Measurements from ENCODE around the gene GALNT18. TPM values are rescaled to one million over a fixed set of nuclear protein-coding genes. Genes with fewer than 3 reads are reported as not detected.

Gene GALNT18
- total RNA-seq, 8 experiments from 2014 or later, result 5.3 to 13.2 (median 8.2) TPM

GRCh38 chr11:11505190-11505589 lies 116.6 kb downstream of the GALNT18 start:
- peak in 1 of 8 experiments; percentile 26 for ATAC-seq (replicated peaks in 6 of 8)
- in situ Hi-C loops (cut with MboI; ENCODE audit: low pct_unique_long_range_greater_than_20kb in 2 of 9, low sequenced_read_pairs in 9 of 9, unreplicated experiment in 9 of 9), result no loop called here
- Histone ChIP-seq H3K27ac (no peak overlapping the region), H3K4me3 (no peak overlapping the region), H3K4me1 (replicated peaks in 1 of 2) (peaks cover under 1 to 23% of the 10 kb centered on the region in 2 donors)

- in situ Hi-C loops (cut with MboI; ENCODE audit: low pct_unique_long_range_greater_than_20kb in 2 of 9, low sequenced_read_pairs in 9 of 9, unreplicated experiment in 9 of 9), result no loop called here
- Histone ChIP-seq H3K27ac (no peak overlapping the region), H3K4me3 (no peak overlapping the region), H3K4me1 (replicated peaks in 1 of 2) (peaks cover 0 to 20% of the 10 kb centered on the region in 2 donors)
- no peak for ATAC-seq (replicated peaks in 6 of 8)
These were observed 117.7 kb downstream of the GALNT18 start for GRCh38 chr11:11504071-11504470.

- Histone ChIP-seq H3K27ac (no peak overlapping the region), H3K4me1 (replicated peaks in 1 of 2) (peaks cover 0 to 10% of the 10 kb centered on the region in 2 donors), H3K4me3 (no peak overlapping the region)
- 13 to 87% (median 60%) methylated on average over 3 to 9 of the region's 9 CpGs; no CpG with 5 or more reads in 1 of the 10 experiments for WGBS, 10 experiments
- in situ Hi-C loops (cut with MboI; ENCODE audit: low pct_unique_long_range_greater_than_20kb in 2 of 9, low sequenced_read_pairs in 9 of 9, unreplicated experiment in 9 of 9), result no loop called here
- ATAC-seq (replicated peaks in 6 of 8), result peak; percentile 20 to 87 (median 40)
These were observed 119.4 kb downstream of the GALNT18 start for GRCh38 chr11:11502263-11502861.

GRCh38 chr11:11501546-11502262 lies 120.1 kb downstream of the GALNT18 start:
- Histone ChIP-seq H3K4me3 (no peak overlapping the region), H3K27ac (no peak overlapping the region), H3K4me1 (replicated peaks in 1 of 2) (peaks cover 0 to 10% of the 10 kb centered on the region in 2 donors)
- 0 to 100% (median 77%) methylated on average over 1 to 6 of the region's 9 CpGs; no CpG with 5 or more reads in 2 of the 10 experiments for WGBS, 10 experiments
- in situ Hi-C loops (cut with MboI; ENCODE audit: low pct_unique_long_range_greater_than_20kb in 2 of 9, low sequenced_read_pairs in 9 of 9, unreplicated experiment in 9 of 9), result no loop called here
- peak in 5 of 8 experiments; percentile 13 to 80 (median 26) for ATAC-seq (replicated peaks in 6 of 8)

GRCh38 chr11:11500744-11501487 lies 120.9 kb downstream of the GALNT18 start:
- in situ Hi-C loops (cut with MboI; ENCODE audit: low pct_unique_long_range_greater_than_20kb in 2 of 9, low sequenced_read_pairs in 9 of 9, unreplicated experiment in 9 of 9), result no loop called here
- Histone ChIP-seq H3K27ac (no peak overlapping the region), H3K4me1 (replicated peaks in 1 of 2) (peaks cover 0 to 10% of the 10 kb centered on the region in 2 donors), H3K4me3 (no peak overlapping the region)
- no peak for ATAC-seq (replicated peaks in 6 of 8)
- 60 to 100% (median 81%) methylated on average over 1 to 7 of the region's 9 CpGs for WGBS, 10 experiments

- WGBS, 10 experiments, result 100% methylated on average over 1 to 2 of the region's 2 CpGs; no CpG with 5 or more reads in 6 of the 10 experiments
- ATAC-seq (replicated peaks in 6 of 8), result no peak
- H3K4me3 ChIP-seq, result no peak overlapping the region
- in situ Hi-C loops (cut with MboI; ENCODE audit: low pct_unique_long_range_greater_than_20kb in 2 of 9, low sequenced_read_pairs in 9 of 9, unreplicated experiment in 9 of 9), result no loop called here
- H3K27ac ChIP-seq, result no peak overlapping the region
- peaks cover 0 to 4% of the 10 kb centered on the region in 2 donors for H3K4me1 ChIP-seq (replicated peaks in 1 of 2)
These were observed 122.5 kb downstream of the GALNT18 start for GRCh38 chr11:11499300-11499699.

- in situ Hi-C loops (cut with MboI; ENCODE audit: low pct_unique_long_range_greater_than_20kb in 2 of 9, low sequenced_read_pairs in 9 of 9, unreplicated experiment in 9 of 9), result no loop called here
- no peak for ATAC-seq (replicated peaks in 6 of 8)
- Histone ChIP-seq H3K4me1 (replicated peaks in 1 of 2) (peaks cover 0 to 4% of the 10 kb centered on the region in 2 donors), H3K4me3 (no peak overlapping the region), H3K27ac (no peak overlapping the region)
- WGBS, 10 experiments, result 7 to 100% (median 73%) methylated on average over 1 to 3 of the region's 3 CpGs; no CpG with 5 or more reads in 1 of the 10 experiments
These were observed 123.6 kb downstream of the GALNT18 start for GRCh38 chr11:11498195-11498594.

GRCh38 chr11:11496879-11497278 lies 124.9 kb downstream of the GALNT18 start:
- Histone ChIP-seq H3K4me1 (replicated peaks in 1 of 2) (no peaks in the 10 kb centered on the region), H3K27ac (no peak overlapping the region), H3K4me3 (no peak overlapping the region)
- no peak for ATAC-seq (replicated peaks in 6 of 8)
- in situ Hi-C loops (cut with MboI; ENCODE audit: low pct_unique_long_range_greater_than_20kb in 2 of 9, low sequenced_read_pairs in 9 of 9, unreplicated experiment in 9 of 9), result no loop called here
- WGBS, 10 experiments, result 42 to 100% (median 70%) methylated on average over 1 to 2 of the region's 2 CpGs; no CpG with 5 or more reads in 7 of the 10 experiments

GRCh38 chr11:11494348-11494747 lies 127.5 kb downstream of the GALNT18 start:
- Histone ChIP-seq H3K4me1 (replicated peaks in 1 of 2) (peaks cover 0 to 2% of the 10 kb centered on the region in 2 donors), H3K4me3 (no peak overlapping the region), H3K27ac (no peak overlapping the region)
- 67 to 100% (median 100%) methylated on average over 1 to 2 of the region's 2 CpGs; no CpG with 5 or more reads in 5 of the 10 experiments for WGBS, 10 experiments
- in situ Hi-C loops (cut with MboI; ENCODE audit: low pct_unique_long_range_greater_than_20kb in 2 of 9, low sequenced_read_pairs in 9 of 9, unreplicated experiment in 9 of 9), result no loop called here
- ATAC-seq (replicated peaks in 6 of 8), result peak in 1 of 8 experiments; percentile 22

- no peak for ATAC-seq (replicated peaks in 6 of 8)
- 48 to 100% (median 76%) methylated on average over 2 to 5 of the region's 6 CpGs; no CpG with 5 or more reads in 2 of the 10 experiments for WGBS, 10 experiments
These were observed 128.1 kb downstream of the GALNT18 start for GRCh38 chr11:11493698-11494097.

GRCh38 chr11:11491589-11491988 lies 130.2 kb downstream of the GALNT18 start:
- Histone ChIP-seq H3K27ac (no peak overlapping the region), H3K4me3 (no peak overlapping the region), H3K4me1 (replicated peaks in 1 of 2) (peaks cover 0 to 2% of the 10 kb centered on the region in 2 donors)
- in situ Hi-C loops (cut with MboI; ENCODE audit: low pct_unique_long_range_greater_than_20kb in 2 of 9, low sequenced_read_pairs in 9 of 9, unreplicated experiment in 9 of 9), result no loop called here
- WGBS, 10 experiments, result 8 to 100% (median 66%) methylated on average over 1 to 4 of the region's 4 CpGs; no CpG with 5 or more reads in 2 of the 10 experiments
- peak in 1 of 8 experiments; percentile 83 for ATAC-seq (replicated peaks in 6 of 8)

More at GRCh38 chr11:11493698-11494097, 128.1 kb downstream of the GALNT18 start:
- peaks cover 0 to 2% of the 10 kb centered on the region in 2 donors for H3K4me1 ChIP-seq (replicated peaks in 1 of 2)
- no peak overlapping the region for H3K27ac ChIP-seq
- H3K4me3 ChIP-seq, result no peak overlapping the region
- in situ Hi-C loops (cut with MboI; ENCODE audit: low pct_unique_long_range_greater_than_20kb in 2 of 9, low sequenced_read_pairs in 9 of 9, unreplicated experiment in 9 of 9), result no loop called here

GRCh38 chr11:11491014-11491413 lies 130.8 kb downstream of the GALNT18 start:
- H3K4me3 ChIP-seq, result no peak overlapping the region
- WGBS, 10 experiments, result 20 to 100% (median 57%) methylated on average over 1 to 2 of the region's 2 CpGs; no CpG with 5 or more reads in 3 of the 10 experiments
- H3K27ac ChIP-seq, result no peak overlapping the region
- peaks cover 0 to 2% of the 10 kb centered on the region in 2 donors for H3K4me1 ChIP-seq (replicated peaks in 1 of 2)
- in situ Hi-C loops (cut with MboI; ENCODE audit: low pct_unique_long_range_greater_than_20kb in 2 of 9, low sequenced_read_pairs in 9 of 9, unreplicated experiment in 9 of 9), result no loop called here
- ATAC-seq (replicated peaks in 6 of 8), result peak in 1 of 8 experiments; percentile 13

GRCh38 chr11:11486423-11486822 lies 135.4 kb downstream of the GALNT18 start:
- ATAC-seq (replicated peaks in 6 of 8), result no peak
- 40 to 85% (median 80%) methylated on average over 1 to 3 of the region's 3 CpGs; no CpG with 5 or more reads in 5 of the 10 experiments for WGBS, 10 experiments
- H3K4me1 ChIP-seq (replicated peaks in 1 of 2), result peaks cover 0 to under 1% of the 10 kb centered on the region in 2 donors
- in situ Hi-C loops (cut with MboI; ENCODE audit: low pct_unique_long_range_greater_than_20kb in 2 of 9, low sequenced_read_pairs in 9 of 9, unreplicated experiment in 9 of 9), result no loop called here
- H3K27ac ChIP-seq, result no peak overlapping the region
- H3K4me3 ChIP-seq, result no peak overlapping the region
